ENCODE data around the gene ACKR2. TPM values are rescaled to one million over a fixed set of nuclear protein-coding genes. Genes with fewer than 3 reads are reported as not detected.

The ACKR2 gene
- total RNA-seq, 1 experiment from 2014 or later: 0.28 TPM

- no peak overlapping the region for H3K4me3 Mint-ChIP-seq
Observed at GRCh38 chr3:42790714-42791229, 18.5 kb upstream of the ACKR2 start.

DNA sequence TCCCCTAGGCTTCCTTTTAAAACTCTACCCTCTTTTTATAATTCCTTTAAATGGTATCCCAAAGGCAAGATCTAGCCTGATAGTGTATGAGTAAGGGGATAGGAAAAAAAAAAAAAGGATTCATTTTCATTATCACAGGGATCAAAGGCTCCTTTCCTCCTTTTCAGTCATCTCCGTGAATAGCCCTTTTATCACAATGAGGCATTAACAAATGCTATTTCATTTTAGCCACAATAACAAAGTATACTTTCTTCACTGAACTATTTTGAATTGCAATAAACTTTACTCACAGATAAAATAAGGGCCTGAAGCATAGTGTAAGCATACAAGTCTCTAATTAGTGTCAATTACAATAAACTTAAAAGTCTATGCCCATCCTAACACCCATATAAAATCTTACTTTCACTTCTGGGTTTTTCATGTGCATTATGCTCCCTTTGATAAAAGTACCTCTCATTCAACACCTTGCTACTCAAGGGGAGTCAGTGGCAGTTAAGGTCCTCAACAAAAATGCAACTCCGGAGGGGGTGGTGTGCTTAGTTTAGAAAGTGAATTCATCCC is 13.5 kb upstream of the ACKR2 start:
- H3K4me3 Mint-ChIP-seq: no peak overlapping the region
- TF ChIP-seq AR (CRISPR knock-in tag; IDR thresholded peaks at IDR 0.05) (no peak), ZNF121 (CRISPR knock-in tag; IDR thresholded peaks at IDR 0.05) (no peak), AFF4 (CRISPR knock-in tag; IDR thresholded peaks at IDR 0.05; ENCODE audit: borderline replicate concordance) (no peak)
- TF ChIP-seq, protein P1, sequence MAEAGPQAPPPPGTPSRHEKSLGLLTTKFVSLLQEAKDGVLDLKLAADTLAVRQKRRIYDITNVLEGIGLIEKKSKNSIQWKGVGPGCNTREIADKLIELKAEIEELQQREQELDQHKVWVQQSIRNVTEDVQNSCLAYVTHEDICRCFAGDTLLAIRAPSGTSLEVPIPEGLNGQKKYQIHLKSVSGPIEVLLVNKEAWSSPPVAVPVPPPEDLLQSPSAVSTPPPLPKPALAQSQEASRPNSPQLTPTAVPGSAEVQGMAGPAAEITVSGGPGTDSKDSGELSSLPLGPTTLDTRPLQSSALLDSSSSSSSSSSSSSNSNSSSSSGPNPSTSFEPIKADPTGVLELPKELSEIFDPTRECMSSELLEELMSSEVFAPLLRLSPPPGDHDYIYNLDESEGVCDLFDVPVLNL (CRISPR knock-in tag; IDR thresholded peaks at IDR 0.05; ENCODE audit: borderline replicate concordance, low read depth): no peak
- TF ChIP-seq, protein P2, sequence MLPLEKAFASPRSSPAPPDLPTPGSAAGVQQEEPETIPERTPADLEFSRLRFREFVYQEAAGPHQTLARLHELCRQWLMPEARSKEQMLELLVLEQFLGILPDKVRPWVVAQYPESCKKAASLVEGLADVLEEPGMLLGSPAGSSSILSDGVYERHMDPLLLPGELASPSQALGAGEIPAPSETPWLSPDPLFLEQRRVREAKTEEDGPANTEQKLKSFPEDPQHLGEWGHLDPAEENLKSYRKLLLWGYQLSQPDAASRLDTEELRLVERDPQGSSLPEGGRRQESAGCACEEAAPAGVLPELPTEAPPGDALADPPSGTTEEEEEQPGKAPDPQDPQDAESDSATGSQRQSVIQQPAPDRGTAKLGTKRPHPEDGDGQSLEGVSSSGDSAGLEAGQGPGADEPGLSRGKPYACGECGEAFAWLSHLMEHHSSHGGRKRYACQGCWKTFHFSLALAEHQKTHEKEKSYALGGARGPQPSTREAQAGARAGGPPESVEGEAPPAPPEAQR (CRISPR knock-in tag; IDR thresholded peaks at IDR 0.05): no peak
- H3K27me3 Mint-ChIP-seq (ENCODE audit: low read depth): no peaks in the 10 kb centered on the region
- no peak for ATAC-seq
- H3K36me3 Mint-ChIP-seq: peaks cover 43% of the 10 kb centered on the region
- H3K9me3 Mint-ChIP-seq: 0 out of 2 replicates have a peak, but pooled peaks cover 4% of the 10 kb centered on the region
- POLR2A ChIA-PET: no interaction called here
- H3K27ac Mint-ChIP-seq: no peak overlapping the region
- no peak for DNase-seq (ENCODE audit: low spot score)
- H3K4me1 Mint-ChIP-seq: peaks cover 16% of the 10 kb centered on the region
- CTCF ChIA-PET: interaction anchor here (0.8 to 1.4 kb wide), 5 partner anchors 13 to 604 kb away, joined by 3 to 4 read pairs (median 4); no protein-coding TSS in a partner anchor

More at GRCh38 chr3:42790714-42791229, 18.5 kb upstream of the ACKR2 start:
- H3K4me1 Mint-ChIP-seq: no peaks in the 10 kb centered on the region
- H3K27ac Mint-ChIP-seq: no peak overlapping the region
- ATAC-seq (no peak), DNase-seq (ENCODE audit: low spot score) (no peak)
- TF ChIP-seq, protein P3, sequence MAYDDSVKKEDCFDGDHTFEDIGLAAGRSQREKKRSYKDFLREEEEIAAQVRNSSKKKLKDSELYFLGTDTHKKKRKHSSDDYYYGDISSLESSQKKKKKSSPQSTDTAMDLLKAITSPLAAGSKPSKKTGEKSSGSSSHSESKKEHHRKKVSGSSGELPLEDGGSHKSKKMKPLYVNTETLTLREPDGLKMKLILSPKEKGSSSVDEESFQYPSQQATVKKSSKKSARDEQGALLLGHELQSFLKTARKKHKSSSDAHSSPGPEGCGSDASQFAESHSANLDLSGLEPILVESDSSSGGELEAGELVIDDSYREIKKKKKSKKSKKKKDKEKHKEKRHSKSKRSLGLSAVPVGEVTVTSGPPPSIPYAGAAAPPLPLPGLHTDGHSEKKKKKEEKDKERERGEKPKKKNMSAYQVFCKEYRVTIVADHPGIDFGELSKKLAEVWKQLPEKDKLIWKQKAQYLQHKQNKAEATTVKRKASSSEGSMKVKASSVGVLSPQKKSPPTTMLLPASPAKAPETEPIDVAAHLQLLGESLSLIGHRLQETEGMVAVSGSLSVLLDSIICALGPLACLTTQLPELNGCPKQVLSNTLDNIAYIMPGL (CRISPR knock-in tag; IDR thresholded peaks at IDR 0.05): no peak
- TF ChIP-seq TEAD1 (CRISPR knock-in tag; IDR thresholded peaks at IDR 0.05) (no peak), ZNF121 (CRISPR knock-in tag; IDR thresholded peaks at IDR 0.05) (no peak), CREM (CRISPR knock-in tag; IDR thresholded peaks at IDR 0.05) (no peak), FOXK1 (CRISPR knock-in tag; IDR thresholded peaks at IDR 0.05) (no peak), IRF2 (CRISPR knock-in tag; IDR thresholded peaks at IDR 0.05; ENCODE audit: borderline replicate concordance, low read depth) (no peak), ATF1 (CRISPR knock-in tag; IDR thresholded peaks at IDR 0.05) (no peak), ETV6 (CRISPR knock-in tag; IDR thresholded peaks at IDR 0.05) (no peak)
- H3K27me3 Mint-ChIP-seq (ENCODE audit: low read depth): no peaks in the 10 kb centered on the region
- CTCF ChIA-PET: interaction anchor here (1.0 to 1.8 kb wide), 2 partner anchors 9 to 40 kb away, joined by 4 read pairs; no protein-coding TSS in a partner anchor
- H3K36me3 Mint-ChIP-seq: peaks cover 51% of the 10 kb centered on the region
- POLR2A ChIA-PET: no interaction called here
- H3K9me3 Mint-ChIP-seq: 0 out of 2 replicates have a peak, but pooled peaks cover 4% of the 10 kb centered on the region
